Lower leg skin (tissue), 4 donors: Measurements from ENCODE around the gene PPP1R3F. TPM values are rescaled to one million over a fixed set of nuclear protein-coding genes. Genes with fewer than 3 reads are reported as not detected.

Experiments
- DNase-seq, 2 donors: peaks; one replicate each; pipeline ENCODE4 v3.0.0-alpha.2; 2019; ENCODE audit warnings: low spot score in 2 of 2
- H3K4me3 ChIP-seq: fragments of 200-600 bp; sonication (generic); 2 replicates; pipeline ENCODE4 v1.5.1; 2017; ENCODE audit warnings: mild to moderate bottlenecking, low read depth; ENCODE audit not compliant: poor library complexity, severe bottlenecking
- POLR2A ChIP-seq, 2 donors: fragments of 450-650 bp; IDR thresholded peaks; one replicate each; pipeline ENCODE4 v1.6.1; 2016 to 2017; ENCODE audit warnings: antibody characterized with exemption in 2 of 2, mild to moderate bottlenecking in 1 of 2, moderate library complexity in 1 of 2
- WGBS, 2 donors: methylation state at CpG; one replicate each; pipeline ENCODE4 v1.1.5; 2018; 5-methylcytosine and 5-hydroxymethylcytosine counted together
- intact Hi-C: fragments of 100-400 bp; cut with DNase I; formaldehyde crosslinking; loops from one replicate; pipeline ENCODE4 v1.15.0; 2023; ENCODE audit warnings: low total_unique reads
- total RNA-seq, 4 donors: library from RNA; depleted of rRNA; stranded (reverse); fragments of >200 nt; gene quantifications; one replicate each; pipeline ENCODE4 v1.1.0, GENCODE V29; 2016
- TF ChIP-seq, protein P1 (sequence below), 3 donors: fragments of 450-650 bp; IDR thresholded peaks; one replicate each; pipeline ENCODE4 v1.5.1; 2016; ENCODE audit warnings: antibody characterized with exemption in 3 of 3, mild to moderate bottlenecking in 3 of 3, moderate library complexity in 2 of 3

Gene PPP1R3F
- total RNA-seq, 4 donors from 2014 or later, result 4.7 to 10.9 (median 5.6) TPM

DNA sequence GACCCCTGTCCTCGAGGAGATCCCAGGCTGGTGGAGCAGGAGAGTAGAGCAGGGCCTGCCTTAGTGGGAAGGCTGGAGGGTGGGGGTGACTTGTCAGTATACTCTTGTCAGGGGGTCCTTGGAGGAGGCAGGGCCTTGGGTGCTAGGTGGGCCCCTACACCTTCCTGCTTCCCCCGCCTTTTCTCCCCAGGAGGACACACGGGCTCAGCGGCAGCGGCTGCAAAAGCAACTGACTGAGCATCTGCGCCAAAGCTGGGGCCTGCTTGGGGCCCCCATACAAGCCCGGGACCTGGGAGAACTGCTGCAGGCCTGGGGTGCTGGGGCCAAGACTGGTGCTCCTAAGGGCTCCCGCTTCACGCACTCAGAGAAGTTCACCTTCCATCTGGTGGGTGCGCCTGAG lies 23.1 kb upstream of the PPP1R3F start:
- no peak overlapping the region for H3K4me3 ChIP-seq
- TF ChIP-seq, protein P1, sequence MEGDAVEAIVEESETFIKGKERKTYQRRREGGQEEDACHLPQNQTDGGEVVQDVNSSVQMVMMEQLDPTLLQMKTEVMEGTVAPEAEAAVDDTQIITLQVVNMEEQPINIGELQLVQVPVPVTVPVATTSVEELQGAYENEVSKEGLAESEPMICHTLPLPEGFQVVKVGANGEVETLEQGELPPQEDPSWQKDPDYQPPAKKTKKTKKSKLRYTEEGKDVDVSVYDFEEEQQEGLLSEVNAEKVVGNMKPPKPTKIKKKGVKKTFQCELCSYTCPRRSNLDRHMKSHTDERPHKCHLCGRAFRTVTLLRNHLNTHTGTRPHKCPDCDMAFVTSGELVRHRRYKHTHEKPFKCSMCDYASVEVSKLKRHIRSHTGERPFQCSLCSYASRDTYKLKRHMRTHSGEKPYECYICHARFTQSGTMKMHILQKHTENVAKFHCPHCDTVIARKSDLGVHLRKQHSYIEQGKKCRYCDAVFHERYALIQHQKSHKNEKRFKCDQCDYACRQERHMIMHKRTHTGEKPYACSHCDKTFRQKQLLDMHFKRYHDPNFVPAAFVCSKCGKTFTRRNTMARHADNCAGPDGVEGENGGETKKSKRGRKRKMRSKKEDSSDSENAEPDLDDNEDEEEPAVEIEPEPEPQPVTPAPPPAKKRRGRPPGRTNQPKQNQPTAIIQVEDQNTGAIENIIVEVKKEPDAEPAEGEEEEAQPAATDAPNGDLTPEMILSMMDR (IDR thresholded peaks at IDR 0.05), result no peak
- TF ChIP-seq POLR2A (IDR thresholded peaks at IDR 0.05), result no peak
- no peak for DNase-seq
- intact Hi-C loops, result no loop called here
- WGBS, 2 donors, result 89 to 100% methylated on average over 6 to 10 of the region's 10 CpGs

DNA sequence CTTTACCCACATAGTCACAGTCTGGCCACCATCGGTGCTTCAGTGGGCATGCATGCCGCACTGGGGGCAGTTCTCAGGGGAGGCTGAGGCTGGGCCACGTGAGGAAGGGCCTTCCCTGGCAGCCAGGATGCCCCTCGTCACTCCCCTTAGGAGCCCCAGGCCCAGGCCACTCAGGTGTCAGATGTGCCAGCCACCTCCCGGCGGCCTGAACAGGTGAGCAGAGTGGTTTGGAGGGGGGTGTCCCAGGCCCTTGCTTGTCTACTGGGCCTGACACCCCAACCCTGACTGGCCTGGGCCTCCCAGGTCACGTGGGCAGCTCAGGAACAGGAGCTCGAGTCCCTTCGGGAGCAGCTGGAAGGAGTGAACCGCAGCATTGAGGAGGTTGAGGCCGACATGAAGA lies 22.2 kb upstream of the PPP1R3F start:
- WGBS, 2 donors, result 83 to 100% methylated on average over 4 to 10 of the region's 11 CpGs
- no peak overlapping the region for H3K4me3 ChIP-seq
- no peak for DNase-seq
- TF ChIP-seq POLR2A (IDR thresholded peaks at IDR 0.05), result no peak
- TF ChIP-seq, protein P1 (IDR thresholded peaks at IDR 0.05), result no peak
- intact Hi-C loops, result no loop called here

- TF ChIP-seq POLR2A (IDR thresholded peaks at IDR 0.05), result no peak
- TF ChIP-seq, protein P1 (IDR thresholded peaks at IDR 0.05), result no peak
- no peak for DNase-seq
- intact Hi-C loops, result no loop called here
- 85 to 93% methylated on average over 3 to 20 of the region's 28 CpGs for WGBS, 2 donors
- no peak overlapping the region for H3K4me3 ChIP-seq
Observed at GRCh38 chrX:49247916-49248811, 21.4 kb upstream of the PPP1R3F start.

GRCh38 chrX:49249071-49249470 lies 20.5 kb upstream of the PPP1R3F start:
- intact Hi-C loops, result no loop called here
- 71 to 83% methylated on average over 1 to 6 of the region's 6 CpGs for WGBS, 2 donors
- H3K4me3 ChIP-seq, result no peak overlapping the region
- no peak for TF ChIP-seq POLR2A (IDR thresholded peaks at IDR 0.05)
- TF ChIP-seq, protein P1 (IDR thresholded peaks at IDR 0.05), result no peak
- DNase-seq, result no peak

- intact Hi-C loops, result no loop called here
- DNase-seq, result no peak
- no peak overlapping the region for H3K4me3 ChIP-seq
- TF ChIP-seq POLR2A (IDR thresholded peaks at IDR 0.05), result no peak
- TF ChIP-seq, protein P1 (IDR thresholded peaks at IDR 0.05), result no peak
- 87 to 88% methylated on average over 6 to 9 of the region's 9 CpGs for WGBS, 2 donors
Observed at GRCh38 chrX:49249616-49250015, 20.0 kb upstream of the PPP1R3F start.
